IMR-90 (cell line): Measurements from ENCODE around the gene MAPKAP1. TPM values are rescaled to one million over a fixed set of nuclear protein-coding genes. Genes with fewer than 3 reads are reported as not detected.
A peak's percentile ranks its signal among the peaks of the same experiment; 100 is the strongest.

ENCODE experiments used
- ATAC-seq: fragments of 200-7000 bp; cut with Tn5 transposase; 2 replicates; pipeline ENCODE4 v1.9.1; 2020; ENCODE audit warnings: low read depth, mild to moderate bottlenecking, moderate library complexity
- BruUV-seq: library from RNA; stranded (reverse); fragments of 400-500 nt; replicated peaks from 2 replicates; lab custom pipeline; 2021; lab: Mats Ljungman, UMichigan
- CTCF ChIA-PET: fragments of 300-600 bp; formaldehyde crosslinking; extraction: SDS; loops from one replicate; lab custom pipeline; 2021; ENCODE audit warnings: antibody characterized with exemption; lab: Yijun Ruan, JAX
- POLR2A ChIA-PET: fragments of 300-600 bp; sonication (Branson Sonifier 250); formaldehyde crosslinking; loops from one replicate; lab custom pipeline; 2022; ENCODE audit warnings: antibody characterized with exemption; ENCODE audit not compliant: unreplicated experiment; lab: Charles Lee
- DNase-seq: peaks from one replicate; pipeline ENCODE4 v3.0.0; 2013
- H2AFZ ChIP-seq: replicated peaks from 2 replicates; pipeline ENCODE3; 2013; ENCODE audit warnings: low read length, mild to moderate bottlenecking; ENCODE audit not compliant: poor library complexity
- H2AK5ac ChIP-seq: 2 replicates; pipeline ENCODE4 v1.6.1; 2013; ENCODE audit warnings: low read depth, low read length, inconsistent platforms
- H2AK9ac ChIP-seq: replicated peaks from 2 replicates; pipeline ENCODE3; 2013; ENCODE audit warnings: mild to moderate bottlenecking, low read depth, low read length, moderate library complexity; ENCODE audit not compliant: poor library complexity
- H2BK120ac ChIP-seq: 2 replicates; pipeline ENCODE4 v1.6.1; 2013; ENCODE audit warnings: low read depth, low read length, inconsistent platforms
- H2BK15ac ChIP-seq: 3 replicates; pipeline ENCODE4 v1.6.1; 2013; ENCODE audit warnings: low read depth, low read length, inconsistent platforms
- H2BK20ac ChIP-seq: 2 replicates; pipeline ENCODE4 v1.6.1; 2013; ENCODE audit warnings: low read depth, mild to moderate bottlenecking, inconsistent platforms, low read length, moderate library complexity
- H2BK5ac ChIP-seq: 2 replicates; pipeline ENCODE4 v1.6.1; 2013; ENCODE audit warnings: mild to moderate bottlenecking, low read depth, low read length, inconsistent platforms; ENCODE audit not compliant: poor library complexity, severe bottlenecking
- H3K14ac ChIP-seq: replicated peaks from 2 replicates; pipeline ENCODE4 v1.6.1; 2013; ENCODE audit warnings: low read depth, low read length, inconsistent platforms
- H3K18ac ChIP-seq: 2 replicates; pipeline ENCODE4 v1.6.1; 2013; ENCODE audit warnings: low read depth, low read length, control low read depth
- H3K23ac ChIP-seq: 2 replicates; pipeline ENCODE4 v1.6.1; 2013; ENCODE audit warnings: low read depth, low read length, inconsistent platforms
- H3K27ac ChIP-seq: 2 replicates; pipeline ENCODE4 v1.5.1; 2013; ENCODE audit warnings: mild to moderate bottlenecking, control low read depth, low read length; ENCODE audit not compliant: insufficient read depth
- H3K27me3 ChIP-seq: 2 replicates; pipeline ENCODE4 v1.6.1; 2013; ENCODE audit warnings: low read length; ENCODE audit not compliant: control insufficient read depth, insufficient read depth
- H3K36me3 ChIP-seq: 2 replicates; pipeline ENCODE4 v1.6.1; 2013; ENCODE audit warnings: low read length, mixed read lengths; ENCODE audit not compliant: control insufficient read depth, insufficient read depth
- H3K4ac ChIP-seq: 2 replicates; pipeline ENCODE4 v1.6.1; 2013; ENCODE audit warnings: low read depth, low read length, inconsistent platforms
- H3K4me1 ChIP-seq: 2 replicates; pipeline ENCODE4 v1.6.1; 2013; ENCODE audit warnings: low read length, mixed read lengths; ENCODE audit not compliant: control insufficient read depth, insufficient read depth
- H3K4me2 ChIP-seq: 2 replicates; pipeline ENCODE4 v1.6.1; 2013; ENCODE audit warnings: low read depth, mild to moderate bottlenecking, control low read depth, low read length, moderate library complexity
- H3K4me3 ChIP-seq: 2 replicates; pipeline ENCODE4 v1.5.1; 2013; ENCODE audit warnings: low read depth, mild to moderate bottlenecking, control low read depth, low read length, moderate library complexity; ENCODE audit not compliant: insufficient read depth
- H3K56ac ChIP-seq: 2 replicates; pipeline ENCODE4 v1.6.1; 2013; ENCODE audit warnings: low read length, inconsistent platforms; ENCODE audit not compliant: insufficient read depth; ENCODE audit errors: extremely low read depth
- H3K79me1 ChIP-seq, 2 experiments: 2 replicates each; pipeline ENCODE4 v1.6.1; 2013; ENCODE audit warnings: low read length in 2 of 2, inconsistent platforms in 1 of 2, low read depth in 1 of 2
- H3K9ac ChIP-seq: 2 replicates; pipeline ENCODE4 v1.6.1; 2013; ENCODE audit warnings: low read depth, low read length, control low read depth
- H3K9me1 ChIP-seq: 2 replicates; pipeline ENCODE4 v1.6.1; 2013; ENCODE audit warnings: low read length, inconsistent platforms; ENCODE audit not compliant: insufficient read depth
- H3K9me3 ChIP-seq: 2 replicates; pipeline ENCODE4 v1.6.1; 2013; ENCODE audit warnings: low read length; ENCODE audit not compliant: control insufficient read depth, insufficient read depth
- H4K20me1 ChIP-seq: 2 replicates; pipeline ENCODE4 v1.6.1; 2013; ENCODE audit warnings: low read length, inconsistent platforms; ENCODE audit not compliant: insufficient read depth
- H4K5ac ChIP-seq: 2 replicates; pipeline ENCODE4 v1.6.1; 2013; ENCODE audit warnings: mild to moderate bottlenecking, low read depth, low read length, control low read depth
- H4K8ac ChIP-seq, 2 experiments: 2 replicates each; pipeline ENCODE4 v1.6.1; 2013; ENCODE audit warnings: low read depth in 2 of 2, low read length in 2 of 2, control low read depth in 1 of 2, inconsistent platforms in 1 of 2
- H4K91ac ChIP-seq: 2 replicates; pipeline ENCODE4 v1.6.1; 2013; ENCODE audit warnings: low read depth, low read length, inconsistent platforms; ENCODE audit not compliant: insufficient read depth
- BHLHE40 ChIP-seq: fragments of 150-350 bp; IDR thresholded peaks from 2 replicates; pipeline ENCODE4 v1.6.1; 2016; ENCODE audit warnings: mild to moderate bottlenecking, low read depth, low read length
- CEBPB ChIP-seq: IDR thresholded peaks from 2 replicates; pipeline ENCODE4 v1.6.1; 2012; ENCODE audit warnings: low read depth, low read length, improper control_type of control experiment
- CHD1 ChIP-seq: IDR thresholded peaks from 2 replicates; pipeline ENCODE4 v1.6.1; 2012; ENCODE audit warnings: low read depth, low read length, improper control_type of control experiment
- FOS ChIP-seq: fragments of 150-350 bp; IDR thresholded peaks from 2 replicates; pipeline ENCODE4 v1.6.1; 2016; ENCODE audit warnings: low read depth, low read length
- MXI1 ChIP-seq: IDR thresholded peaks from 2 replicates; pipeline ENCODE4 v1.6.1; 2012; ENCODE audit warnings: low read depth, mild to moderate bottlenecking, low read length, moderate library complexity, borderline replicate concordance
- NFE2L2 ChIP-seq: fragments of 150-350 bp; IDR thresholded peaks from 2 replicates; pipeline ENCODE4 v1.6.1; 2016; ENCODE audit warnings: low read depth, mild to moderate bottlenecking, low read length
- POLR2A ChIP-seq: IDR thresholded peaks from 2 replicates; pipeline ENCODE4 v1.6.1; 2012; ENCODE audit warnings: mild to moderate bottlenecking, low read depth, low read length
- RAD21 ChIP-seq: IDR thresholded peaks from 2 replicates; pipeline ENCODE4 v1.6.1; 2012; ENCODE audit warnings: low read length, improper control_type of control experiment
- RCOR1 ChIP-seq: IDR thresholded peaks from 2 replicates; pipeline ENCODE4 v1.6.1; 2012; ENCODE audit warnings: mild to moderate bottlenecking, low read length, improper control_type of control experiment; ENCODE audit not compliant: insufficient replicate concordance
- RFX5 ChIP-seq: IDR thresholded peaks from 2 replicates; pipeline ENCODE4 v1.8.0; 2012; ENCODE audit warnings: low read depth, mild to moderate bottlenecking, low read length, moderate library complexity
- SMC3 ChIP-seq: fragments of 150-350 bp; IDR thresholded peaks from 2 replicates; pipeline ENCODE4 v1.6.1; 2016; ENCODE audit warnings: low read depth, mild to moderate bottlenecking, antibody characterized with exemption, low read length, moderate library complexity
- WGBS, 2 experiments: methylation state at CpG; one replicate each; pipeline versions ENCODE4 v1.1.5 to v1.1.7; 2013; ENCODE audit warnings: missing lambda C conversion rate in 2 of 2; ENCODE audit not compliant: insufficient read length in 1 of 2; ENCODE audit errors: extremely low coverage in 2 of 2; 5-methylcytosine and 5-hydroxymethylcytosine counted together
- dilution Hi-C: fragments of 300-500 bp; cut with HindIII; formaldehyde crosslinking; loops from one replicate; pipeline ENCODE4 v1.14.3; 2018; ENCODE audit warnings: low sequenced_read_pairs; ENCODE audit not compliant: unreplicated experiment
- in situ Hi-C: fragments of 300-500 bp; cut with MboI; formaldehyde crosslinking; loops from 3 replicates; pipeline ENCODE4 v1.14.3; 2019; ENCODE audit warnings: low sequenced_read_pairs, inconsistent platforms, mixed read lengths
- intact Hi-C: fragments of 100-400 bp; cut with micrococcal nuclease; formaldehyde crosslinking; loops from 2 replicates; pipeline ENCODE4 v1.10.0; 2022
- polyA plus RNA-seq, 3 experiments: library from polyadenylated mRNA; depleted of rRNA; stranded (reverse); fragments of >200 nt; gene quantifications; 2 replicates each; pipeline ENCODE4 v1.2.3, GENCODE V29; 2012; ENCODE audit warnings: low replicate concordance in 1 of 3
- total RNA-seq: library from RNA; depleted of rRNA; stranded (reverse); fragments of >200 nt; gene quantifications from 2 replicates; pipeline ENCODE4 v1.2.3, GENCODE V29; 2012
- TF ChIP-seq, protein P1 (sequence below): fragments of 150-350 bp; IDR thresholded peaks from 2 replicates; pipeline ENCODE4 v1.6.1; 2016; ENCODE audit warnings: low read depth, mild to moderate bottlenecking, low read length, moderate library complexity, borderline replicate concordance
- TF ChIP-seq, protein P2 (sequence below): fragments of 150-350 bp; IDR thresholded peaks from 2 replicates; pipeline ENCODE4 v1.6.1; 2017; ENCODE audit warnings: mild to moderate bottlenecking, antibody characterized with exemption, low read length, low read depth
- TF ChIP-seq, protein P3 (sequence below): conservative IDR thresholded peaks from 2 replicates; pipeline ENCODE4 v1.5.1; 2012; ENCODE audit warnings: mild to moderate bottlenecking, low read depth, low read length, improper control_type of control experiment

The MAPKAP1 gene
- total and polyA plus RNA-seq, 2 of the 4 experiments (the other 2 are of a cell fraction) = 87.2 to 158 TPM

DNA sequence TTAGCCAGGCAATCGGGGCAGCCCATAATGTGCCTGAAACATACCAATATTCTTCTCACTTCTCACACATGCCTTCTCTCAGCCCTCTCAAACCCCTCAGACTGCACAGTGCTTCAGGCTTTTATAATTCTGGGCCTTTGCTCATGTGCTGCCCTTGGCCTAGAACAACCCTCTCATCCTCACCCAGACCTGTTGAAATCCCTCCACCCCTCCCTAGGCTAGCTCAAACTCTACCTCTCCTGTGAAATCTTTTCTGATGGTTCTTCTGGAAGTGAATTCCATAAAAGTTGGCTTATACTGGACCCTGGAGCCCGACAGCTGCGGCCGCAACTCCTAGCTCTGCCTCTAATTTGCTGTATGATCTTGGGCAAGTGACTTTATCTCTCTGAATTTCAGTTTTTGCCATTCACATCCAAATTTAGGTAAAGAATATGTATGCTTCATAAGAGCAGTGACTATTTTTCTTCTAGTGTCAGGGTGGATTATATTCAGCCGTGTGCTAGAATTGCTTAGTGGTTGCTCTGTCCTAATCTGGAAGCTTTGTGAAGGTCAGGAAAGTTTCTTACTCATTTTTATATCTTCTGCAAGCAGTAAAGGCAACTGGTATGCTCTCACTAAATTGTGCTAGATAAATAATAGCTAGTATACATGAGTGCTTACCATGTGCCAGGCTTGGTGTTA is 221.4 kb downstream of the MAPKAP1 start:
- Histone ChIP-seq H3K14ac (peak overlapping the region; percentile 11; the same call in 1 of the 2 replicates), H2BK15ac (peak overlapping the region; percentile 47; the same call in 1 of the 3 replicates), H3K23ac (no peak overlapping the region; the same call in 1 of the 2 replicates), H3K56ac (no peak overlapping the region), H2BK5ac (peak overlapping the region; percentile 15), H2BK120ac (peak overlapping the region; percentile 64), H3K27ac (peak overlapping the region; percentile 66; the same call in 1 of the 2 replicates), H2BK20ac (peak overlapping the region; percentile 37), H3K27me3 (no peaks in the 10 kb centered on the region), H3K4me3 (no peak overlapping the region), H4K8ac (peak overlapping the region; percentile 11 to 19; a peak in 1 of 4 replicates), H3K79me1 (peaks cover 2 to 12% of the 10 kb centered on the region in 2 experiments; a peak in 2 of 4 replicates), H4K20me1 (peaks cover 4% of the 10 kb centered on the region; the same call in 1 of the 2 replicates), H3K4me1 (peaks cover 17% of the 10 kb centered on the region), H3K4me2 (no peak overlapping the region), H3K9me3 (no peaks in the 10 kb centered on the region), H3K18ac (peak overlapping the region; percentile 75; the same call in 1 of the 2 replicates), H2AK5ac (0 out of 2 replicates have a peak overlapping the region, but pooled peaks have one; percentile 55), H2AFZ (no peak overlapping the region), H3K36me3 (peaks cover 6% of the 10 kb centered on the region; the same call in 1 of the 2 replicates), H4K91ac (peak overlapping the region; percentile 48), H4K5ac (peak overlapping the region; percentile 50; the same call in 1 of the 2 replicates), H3K9me1 (peaks cover 10% of the 10 kb centered on the region), H3K9ac (no peak overlapping the region), H2AK9ac (no peak overlapping the region), H3K4ac (peak overlapping the region; percentile 69)
- no peak for DNase-seq
- WGBS, 2 experiments = no CpG with 5 or more reads among the region's 5 CpGs
- ChIA-PET POLR2A (no interaction called here), CTCF (no interaction called here)
- no peak for ATAC-seq
- BruUV-seq = no TSS peak
- dilution Hi-C loops (no loop called here), intact Hi-C loops (no loop called here), in situ Hi-C loops (no loop called here)
- TF ChIP-seq, protein P1, sequence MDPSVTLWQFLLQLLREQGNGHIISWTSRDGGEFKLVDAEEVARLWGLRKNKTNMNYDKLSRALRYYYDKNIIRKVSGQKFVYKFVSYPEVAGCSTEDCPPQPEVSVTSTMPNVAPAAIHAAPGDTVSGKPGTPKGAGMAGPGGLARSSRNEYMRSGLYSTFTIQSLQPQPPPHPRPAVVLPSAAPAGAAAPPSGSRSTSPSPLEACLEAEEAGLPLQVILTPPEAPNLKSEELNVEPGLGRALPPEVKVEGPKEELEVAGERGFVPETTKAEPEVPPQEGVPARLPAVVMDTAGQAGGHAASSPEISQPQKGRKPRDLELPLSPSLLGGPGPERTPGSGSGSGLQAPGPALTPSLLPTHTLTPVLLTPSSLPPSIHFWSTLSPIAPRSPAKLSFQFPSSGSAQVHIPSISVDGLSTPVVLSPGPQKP = no peak
- no peak for TF ChIP-seq SMC3
- TF ChIP-seq RAD21 = no peak
- TF ChIP-seq BHLHE40 = no peak
- no peak for TF ChIP-seq NFE2L2
- TF ChIP-seq RCOR1 = no peak
- TF ChIP-seq RFX5 = no peak
- TF ChIP-seq CEBPB = no peak
- no peak for TF ChIP-seq FOS
- no peak for TF ChIP-seq MXI1
- TF ChIP-seq POLR2A = no peak
- TF ChIP-seq CHD1 = no peak
- TF ChIP-seq, protein P2, sequence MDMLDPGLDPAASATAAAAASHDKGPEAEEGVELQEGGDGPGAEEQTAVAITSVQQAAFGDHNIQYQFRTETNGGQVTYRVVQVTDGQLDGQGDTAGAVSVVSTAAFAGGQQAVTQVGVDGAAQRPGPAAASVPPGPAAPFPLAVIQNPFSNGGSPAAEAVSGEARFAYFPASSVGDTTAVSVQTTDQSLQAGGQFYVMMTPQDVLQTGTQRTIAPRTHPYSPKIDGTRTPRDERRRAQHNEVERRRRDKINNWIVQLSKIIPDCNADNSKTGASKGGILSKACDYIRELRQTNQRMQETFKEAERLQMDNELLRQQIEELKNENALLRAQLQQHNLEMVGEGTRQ = no peak
- TF ChIP-seq, protein P3, sequence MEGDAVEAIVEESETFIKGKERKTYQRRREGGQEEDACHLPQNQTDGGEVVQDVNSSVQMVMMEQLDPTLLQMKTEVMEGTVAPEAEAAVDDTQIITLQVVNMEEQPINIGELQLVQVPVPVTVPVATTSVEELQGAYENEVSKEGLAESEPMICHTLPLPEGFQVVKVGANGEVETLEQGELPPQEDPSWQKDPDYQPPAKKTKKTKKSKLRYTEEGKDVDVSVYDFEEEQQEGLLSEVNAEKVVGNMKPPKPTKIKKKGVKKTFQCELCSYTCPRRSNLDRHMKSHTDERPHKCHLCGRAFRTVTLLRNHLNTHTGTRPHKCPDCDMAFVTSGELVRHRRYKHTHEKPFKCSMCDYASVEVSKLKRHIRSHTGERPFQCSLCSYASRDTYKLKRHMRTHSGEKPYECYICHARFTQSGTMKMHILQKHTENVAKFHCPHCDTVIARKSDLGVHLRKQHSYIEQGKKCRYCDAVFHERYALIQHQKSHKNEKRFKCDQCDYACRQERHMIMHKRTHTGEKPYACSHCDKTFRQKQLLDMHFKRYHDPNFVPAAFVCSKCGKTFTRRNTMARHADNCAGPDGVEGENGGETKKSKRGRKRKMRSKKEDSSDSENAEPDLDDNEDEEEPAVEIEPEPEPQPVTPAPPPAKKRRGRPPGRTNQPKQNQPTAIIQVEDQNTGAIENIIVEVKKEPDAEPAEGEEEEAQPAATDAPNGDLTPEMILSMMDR = no peak
